ENCODE measurements around the gene RAD21L1.

The RAD21L1 gene

DNA sequence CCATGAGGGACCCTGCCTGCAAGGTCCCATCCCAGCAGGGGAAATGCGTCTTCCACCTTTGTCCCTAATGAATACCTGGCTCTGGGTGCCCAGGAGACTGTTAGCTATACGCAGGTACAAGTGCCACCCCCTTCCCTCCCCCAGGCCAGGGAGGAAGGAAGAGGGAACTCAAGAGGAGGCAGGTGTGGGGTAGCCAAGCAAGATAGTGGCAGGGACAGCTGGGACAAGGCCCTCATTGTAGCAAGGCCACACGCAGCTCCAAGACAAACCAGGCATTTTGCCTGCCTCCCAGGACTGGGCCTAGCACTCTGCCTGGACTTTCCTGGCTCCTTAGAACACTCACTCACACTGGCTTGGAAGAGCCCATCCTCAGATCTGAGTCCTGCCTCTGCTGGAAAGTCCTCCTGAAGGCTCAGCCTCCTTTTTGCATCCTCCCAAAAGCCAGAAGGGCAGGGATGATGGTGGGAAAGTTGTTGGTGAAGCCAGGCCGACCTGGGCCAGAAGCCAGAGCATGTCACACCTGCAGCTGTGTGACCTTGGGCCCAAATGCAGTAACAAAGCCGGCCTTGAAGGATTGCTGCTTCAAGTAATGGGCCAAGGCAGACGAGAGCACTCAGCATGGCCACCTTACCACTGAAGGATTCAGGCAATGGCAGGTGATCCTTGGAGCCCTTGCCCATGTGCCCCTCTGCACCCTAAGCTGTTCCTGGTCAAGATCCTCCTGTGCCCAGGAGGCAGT is 68.0 kb downstream of the RAD21L1 start:
- DNase-seq (ENCODE audit: extremely low read depth in 1 of 2, low read depth in 1 of 2): no peak

DNA sequence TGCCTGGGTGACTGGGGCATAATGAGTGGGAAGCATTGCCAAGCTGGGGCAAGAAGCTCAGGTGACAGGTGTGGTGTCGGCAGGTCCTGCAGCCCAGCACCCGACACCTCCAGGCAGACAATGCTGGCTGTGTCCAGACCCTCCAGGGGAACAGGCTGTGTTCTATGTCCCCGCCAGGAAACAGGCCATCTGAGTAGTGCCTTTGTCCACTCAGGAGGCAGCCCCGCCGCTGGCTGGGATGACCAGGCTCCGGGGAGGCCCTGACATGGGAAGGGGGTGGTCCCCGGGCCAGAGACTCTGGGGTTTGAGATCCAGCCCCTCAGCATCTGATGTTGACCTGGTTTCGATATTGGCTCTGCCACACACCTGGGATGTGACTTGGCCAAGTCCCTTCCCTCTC is 68.7 kb downstream of the RAD21L1 start:
- no peak for DNase-seq (ENCODE audit: extremely low read depth in 1 of 2, low read depth in 1 of 2)

DNA sequence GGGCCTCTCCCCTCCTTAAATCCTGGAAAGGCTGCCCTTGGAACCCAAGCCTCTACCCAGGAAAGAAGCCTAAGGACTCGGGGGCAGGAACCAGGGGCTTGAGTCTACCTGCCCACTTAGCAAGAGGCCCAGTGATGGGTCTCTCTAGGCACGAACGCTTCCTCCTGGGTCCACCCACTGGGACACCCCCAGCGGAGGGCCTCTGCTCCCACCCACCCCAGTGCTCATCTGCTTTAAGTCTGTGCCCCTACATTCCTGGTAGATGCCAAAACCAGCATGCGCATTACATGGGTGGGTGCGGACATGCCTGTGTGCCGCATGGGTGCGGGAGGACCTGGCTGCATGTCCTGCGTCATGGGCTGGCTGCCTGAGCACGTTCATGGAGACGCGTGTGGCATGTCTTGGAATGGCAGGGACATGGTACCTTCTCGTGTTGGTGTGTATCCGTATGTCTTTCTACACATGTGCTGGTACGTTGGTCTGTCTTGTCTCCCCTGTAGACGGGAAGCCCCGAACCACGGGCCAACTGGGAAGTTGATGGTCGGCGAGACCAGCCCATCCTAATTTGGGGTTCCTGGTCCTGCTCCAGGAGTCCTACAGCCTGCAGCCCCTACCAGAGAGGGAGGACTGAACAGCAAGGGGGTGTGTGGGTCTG is 69.6 kb downstream of the RAD21L1 start:
- DNase-seq (ENCODE audit: extremely low read depth in 1 of 2, low read depth in 1 of 2): no peak

DNA sequence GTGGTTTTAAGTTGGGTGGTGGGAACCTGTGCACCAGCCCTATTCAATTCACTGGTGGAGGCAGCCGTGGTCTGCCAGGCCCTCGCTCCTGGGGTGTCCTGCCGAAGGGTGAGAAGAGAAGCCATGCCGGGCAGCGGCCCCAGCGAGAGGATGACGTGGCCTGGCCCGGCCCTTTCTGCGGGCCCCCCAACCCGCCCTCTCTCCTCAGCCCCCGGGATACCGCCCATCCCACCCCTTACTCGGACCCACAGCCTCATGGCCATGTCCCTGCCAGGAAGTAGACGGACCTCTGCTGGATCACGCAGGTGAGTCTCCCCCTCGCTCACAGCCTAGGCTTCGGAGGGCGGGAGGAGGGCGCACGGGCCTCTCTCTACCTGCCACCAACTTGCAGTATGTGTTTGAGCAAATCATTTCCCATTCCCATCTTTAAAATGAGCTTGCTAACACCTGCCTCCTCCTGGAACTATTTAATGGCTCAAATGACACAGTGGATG is 70.3 kb downstream of the RAD21L1 start:
- DNase-seq (ENCODE audit: extremely low read depth in 1 of 2, low read depth in 1 of 2): no peak

DNA sequence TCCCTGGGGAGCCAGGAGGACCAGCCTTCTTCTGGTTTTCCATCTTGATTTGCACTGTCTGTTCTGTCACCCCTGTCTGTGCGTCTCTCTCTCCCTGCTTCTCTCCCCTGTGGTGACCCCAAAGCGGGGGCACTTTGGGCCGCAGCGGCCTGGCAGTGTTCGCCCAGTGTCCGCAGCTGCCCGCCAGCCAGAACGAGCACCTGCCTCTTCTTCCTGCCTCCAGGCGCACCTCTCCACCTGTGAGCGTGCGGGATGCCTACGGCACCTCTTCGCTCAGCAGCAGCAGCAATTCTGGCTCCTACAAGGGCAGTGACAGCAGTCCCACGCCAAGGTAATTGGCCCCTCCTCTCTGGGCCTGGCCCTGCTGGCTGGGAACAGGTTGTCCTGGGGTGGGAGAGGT is 71.1 kb downstream of the RAD21L1 start:
- DNase-seq (ENCODE audit: extremely low read depth in 1 of 2, low read depth in 1 of 2): no peak

DNA sequence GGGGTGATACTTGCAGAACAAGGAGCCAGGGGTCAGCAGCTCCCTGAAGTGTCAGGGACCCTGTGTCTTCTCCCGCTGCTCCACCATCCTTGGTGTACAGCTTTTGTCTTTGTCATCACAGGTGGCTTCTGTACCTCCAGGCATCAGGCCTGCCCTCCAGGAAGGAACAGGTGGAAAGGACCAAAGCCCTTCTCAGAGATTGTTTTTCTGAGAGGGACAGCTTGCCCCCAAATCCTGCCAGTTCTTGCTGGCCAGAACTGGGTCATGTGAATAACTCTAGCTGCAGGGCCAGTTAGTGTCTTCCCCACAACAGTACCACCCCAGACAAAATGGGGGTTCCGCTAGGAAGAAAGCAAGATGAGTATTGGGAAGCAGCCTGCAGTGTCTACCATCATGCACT is 71.6 kb downstream of the RAD21L1 start:
- DNase-seq (ENCODE audit: extremely low read depth in 1 of 2, low read depth in 1 of 2): no peak

DNA sequence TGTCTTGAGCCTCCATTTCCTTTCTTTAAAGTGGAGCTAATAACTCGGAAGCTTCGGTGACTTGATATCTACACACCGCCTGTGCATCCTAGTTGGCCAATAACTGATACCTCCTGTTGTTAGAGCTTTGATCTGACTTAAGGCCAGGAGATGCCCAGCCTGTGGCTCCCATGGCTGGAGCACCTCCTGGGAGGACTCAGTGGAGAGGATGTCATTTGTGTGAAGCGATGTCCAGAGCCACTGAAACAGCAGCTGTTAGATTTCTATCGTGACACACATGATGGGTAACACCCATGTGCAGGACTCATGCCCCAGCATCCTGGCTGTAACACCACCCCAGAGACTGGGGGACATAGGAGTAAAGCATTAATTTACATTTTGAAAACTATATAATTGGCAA is 72.3 kb downstream of the RAD21L1 start:
- DNase-seq (ENCODE audit: extremely low read depth in 1 of 2, low read depth in 1 of 2): no peak

DNA sequence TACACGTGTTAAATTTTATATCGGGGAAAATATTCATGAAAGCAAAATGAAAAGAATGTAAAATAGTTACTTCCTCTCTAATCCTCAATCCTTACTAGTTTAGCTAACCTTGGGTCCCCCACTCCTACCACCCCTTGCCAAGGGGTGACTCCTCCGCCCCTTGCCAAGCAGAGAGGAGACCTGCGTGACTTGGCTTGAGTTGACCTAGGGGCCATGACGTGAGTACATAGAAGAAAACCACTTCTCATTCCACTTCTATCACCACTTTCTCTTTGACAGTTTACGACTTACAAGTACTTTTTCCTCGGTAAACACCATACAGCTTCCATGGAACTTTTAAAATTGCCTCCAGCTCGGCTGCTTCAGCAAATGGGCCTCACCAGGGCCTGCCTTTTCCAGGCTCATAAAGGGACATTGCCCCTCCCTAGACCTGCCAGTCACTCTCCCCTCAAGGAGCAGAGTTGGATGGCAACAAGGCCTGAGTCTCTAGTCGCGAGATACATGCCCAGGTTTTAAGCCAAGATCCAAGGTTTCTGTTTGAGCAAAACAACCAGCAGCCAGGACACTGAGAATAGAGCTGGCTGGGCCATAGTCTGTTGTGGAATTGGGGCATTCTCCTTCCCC is 73.2 kb downstream of the RAD21L1 start:
- no peak for DNase-seq (ENCODE audit: extremely low read depth in 1 of 2, low read depth in 1 of 2)

DNA sequence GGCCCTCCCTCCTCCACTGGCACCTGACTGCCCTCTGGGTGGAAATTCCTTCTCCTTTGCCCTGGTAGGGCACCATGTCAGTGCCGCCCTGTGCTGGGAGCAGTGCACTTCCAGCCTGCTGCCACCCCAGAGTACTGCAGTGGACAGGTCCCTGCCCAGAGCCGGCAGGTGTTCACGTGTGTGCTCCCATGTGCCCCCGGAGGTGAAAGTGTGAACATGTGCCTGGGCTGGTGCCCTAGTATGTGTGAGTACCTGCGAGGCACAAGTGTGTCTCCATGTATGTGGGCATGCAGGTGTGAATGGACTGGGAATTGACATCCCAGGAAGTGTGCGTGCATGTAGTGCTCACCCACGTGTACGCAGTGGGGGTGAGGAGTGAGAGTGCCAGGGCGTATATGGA is 73.7 kb downstream of the RAD21L1 start:
- no peak for DNase-seq (ENCODE audit: extremely low read depth in 1 of 2, low read depth in 1 of 2)

DNA sequence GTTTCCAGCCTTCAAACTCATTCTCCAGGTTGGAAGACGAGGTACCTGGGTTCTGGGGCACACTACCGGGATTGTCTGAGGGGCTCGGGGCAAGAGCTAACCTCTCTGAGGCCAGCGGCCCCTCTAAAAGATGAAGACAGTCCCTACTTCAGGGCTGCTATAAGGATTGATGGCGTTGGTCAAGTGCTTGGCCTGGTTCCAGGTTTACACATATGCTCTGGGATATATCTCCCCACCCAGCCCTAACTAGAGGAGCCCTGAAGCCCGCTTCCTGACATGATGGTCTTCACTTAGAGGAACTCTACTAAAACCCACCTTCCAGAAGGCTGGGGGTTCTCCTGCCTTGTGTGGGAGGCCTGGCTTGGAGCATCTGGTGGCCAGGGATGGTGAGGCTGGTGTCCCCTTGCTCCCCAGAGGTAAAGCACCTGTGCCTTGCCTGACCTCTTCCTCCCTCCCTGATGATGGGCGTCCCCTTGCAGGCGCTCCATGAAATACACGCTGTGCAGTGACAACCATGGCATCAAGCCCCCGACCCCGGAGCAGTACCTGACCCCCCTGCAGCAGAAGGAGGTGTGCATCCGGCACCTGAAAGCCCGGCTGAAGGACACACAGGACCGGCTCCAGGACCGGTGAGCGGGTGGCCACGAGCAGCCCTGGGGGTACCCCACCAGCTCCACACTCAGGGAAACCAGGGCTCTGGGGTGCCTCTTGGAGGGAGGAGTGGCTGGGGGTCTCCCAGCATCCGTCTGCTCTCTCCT is 74.4 kb downstream of the RAD21L1 start:
- no peak for DNase-seq (ENCODE audit: extremely low read depth in 1 of 2, low read depth in 1 of 2)

DNA sequence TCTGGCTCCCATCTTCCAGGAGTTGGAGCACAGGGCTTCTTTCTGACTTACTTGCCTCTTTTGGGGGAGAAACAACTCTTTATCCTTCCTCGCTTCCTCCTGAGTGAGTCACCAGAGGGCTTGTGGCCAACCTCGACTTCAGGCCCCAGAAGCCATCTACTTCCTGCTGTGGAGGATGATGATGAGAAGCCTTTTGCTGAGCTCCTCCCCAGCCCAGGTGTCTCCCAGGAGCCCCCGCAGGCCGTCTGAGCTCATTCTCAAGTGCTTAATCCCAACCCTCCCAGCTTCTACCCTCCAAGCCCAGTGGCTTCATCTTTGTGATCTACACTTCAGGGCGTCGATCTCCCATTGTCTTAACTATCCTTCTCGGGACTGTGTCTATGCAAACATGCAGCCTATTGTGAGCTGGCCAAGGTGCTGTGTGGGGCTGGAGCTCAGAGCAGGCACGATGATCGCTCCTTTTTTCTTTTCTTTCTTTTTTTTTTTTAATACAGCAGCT is 75.2 kb downstream of the RAD21L1 start:
- peak; percentile 14 to 29 for DNase-seq (ENCODE audit: extremely low read depth in 1 of 2, low read depth in 1 of 2)

DNA sequence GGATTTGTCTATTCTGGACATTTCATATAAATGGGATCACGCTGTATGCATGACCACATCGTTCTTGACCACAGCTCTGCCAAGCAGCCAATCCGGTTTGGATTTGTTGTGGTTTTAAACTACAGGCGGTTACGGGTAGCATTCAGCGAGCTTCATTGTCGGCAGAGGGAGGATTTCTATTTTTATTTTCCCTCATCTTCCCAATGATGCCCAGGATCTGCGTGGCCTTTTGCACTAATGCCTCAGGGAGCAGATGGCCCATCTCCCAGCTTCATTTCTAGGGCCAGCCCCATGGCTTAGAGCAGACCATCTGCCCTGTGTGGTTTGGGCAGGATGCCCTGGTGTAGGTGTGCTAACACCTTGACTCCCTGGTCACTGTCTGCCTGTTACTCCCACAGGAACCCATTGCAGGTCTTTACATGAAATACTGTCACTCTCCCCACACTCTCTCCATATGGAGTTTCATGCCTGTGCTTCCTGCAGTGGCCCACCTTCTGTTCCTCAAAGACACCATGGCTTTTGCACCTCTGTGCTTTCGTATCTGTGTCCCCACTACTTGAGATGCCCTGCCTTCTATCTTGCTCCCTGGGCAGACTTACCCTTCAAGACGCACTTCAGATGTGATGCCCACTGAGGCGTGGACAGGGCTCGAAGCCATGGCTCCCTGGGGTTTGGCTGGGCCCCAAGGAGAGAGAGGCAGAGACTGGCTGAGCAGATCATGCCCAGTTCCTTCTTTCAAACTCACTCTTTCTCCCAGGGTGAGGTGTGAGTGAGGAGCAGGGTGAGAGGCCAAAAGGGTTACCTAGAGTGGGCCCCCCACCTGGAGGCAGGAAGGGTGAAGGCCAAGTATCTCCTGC is 77.1 kb downstream of the RAD21L1 start:
- DNase-seq (ENCODE audit: extremely low read depth in 1 of 2, low read depth in 1 of 2): no peak

DNA sequence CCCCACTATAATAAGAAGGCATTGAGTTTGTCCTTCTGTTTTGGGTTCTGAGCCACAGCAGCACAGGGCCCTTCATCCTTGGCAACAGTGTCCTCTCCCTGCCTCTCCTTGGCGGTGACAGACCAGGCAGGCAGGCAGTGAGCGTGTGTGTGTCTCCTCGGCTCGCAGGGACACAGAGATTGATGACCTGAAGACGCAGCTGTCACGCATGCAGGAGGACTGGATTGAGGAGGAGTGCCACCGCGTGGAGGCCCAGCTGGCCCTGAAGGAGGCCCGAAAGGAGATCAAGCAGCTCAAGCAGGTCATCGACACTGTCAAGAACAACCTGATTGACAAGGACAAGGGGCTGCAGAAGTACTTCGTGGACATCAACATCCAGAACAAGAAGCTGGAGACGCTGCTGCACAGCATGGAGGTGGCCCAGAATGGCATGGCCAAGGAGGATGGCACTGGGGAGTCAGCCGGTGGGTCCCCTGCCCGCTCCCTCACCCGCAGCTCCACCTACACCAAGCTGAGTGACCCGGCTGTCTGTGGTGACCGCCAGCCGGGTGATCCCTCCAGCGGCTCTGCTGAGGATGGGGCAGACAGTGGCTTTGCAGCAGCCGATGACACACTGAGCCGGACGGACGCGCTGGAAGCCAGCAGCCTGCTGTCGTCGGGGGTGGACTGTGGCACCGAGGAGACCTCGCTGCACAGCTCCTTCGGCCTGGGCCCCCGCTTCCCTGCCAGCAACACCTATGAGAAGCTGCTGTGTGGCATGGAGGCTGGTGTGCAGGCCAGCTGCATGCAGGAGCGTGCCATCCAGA is 79.1 kb downstream of the RAD21L1 start:
- no peak for DNase-seq (ENCODE audit: extremely low read depth in 1 of 2, low read depth in 1 of 2)
